H9 (cell line): ENCODE results near the gene SLC6A3. TPM values are rescaled to one million over a fixed set of nuclear protein-coding genes. Genes with fewer than 3 reads are reported as not detected.

ENCODE experiments used
- DNase-seq: peaks from one replicate; pipeline ENCODE4 v3.0.0-alpha.2; 2017
- H2AFZ ChIP-seq: one replicate; pipeline ENCODE4 v1.6.1; 2013; ENCODE audit warnings: mild to moderate bottlenecking, low read length, control low read depth, moderate library complexity
- H2AK5ac ChIP-seq: 2 replicates; pipeline ENCODE4 v1.6.1; 2013; ENCODE audit warnings: low read length, control low read depth, mixed read lengths; ENCODE audit not compliant: insufficient read length
- H2BK120ac ChIP-seq: one replicate; pipeline ENCODE4 v1.6.1; 2013; ENCODE audit warnings: low read depth, mild to moderate bottlenecking, low read length, control low read depth, inconsistent platforms; ENCODE audit not compliant: poor library complexity, severe bottlenecking
- H2BK12ac ChIP-seq: 2 replicates; pipeline ENCODE4 v1.6.1; 2013; ENCODE audit warnings: low read length, control low read depth, mixed read lengths, low read depth; ENCODE audit not compliant: insufficient read length
- H2BK15ac ChIP-seq: 2 replicates; pipeline ENCODE4 v1.6.1; 2013; ENCODE audit warnings: low read depth, low read length, control low read depth
- H2BK20ac ChIP-seq: one replicate; pipeline ENCODE4 v1.6.1; 2013; ENCODE audit warnings: low read depth, mild to moderate bottlenecking, low read length, control low read depth, inconsistent platforms; ENCODE audit not compliant: poor library complexity, severe bottlenecking
- H2BK5ac ChIP-seq: 2 replicates; pipeline ENCODE4 v1.6.1; 2013; ENCODE audit warnings: low read length, control low read depth, mixed read lengths; ENCODE audit not compliant: insufficient read length
- H3K14ac ChIP-seq: 2 replicates; pipeline ENCODE4 v1.6.1; 2013; ENCODE audit warnings: low read length, control low read depth; ENCODE audit not compliant: insufficient read depth
- H3K18ac ChIP-seq: 2 replicates; pipeline ENCODE4 v1.6.1; 2013; ENCODE audit warnings: low read depth, mild to moderate bottlenecking, mixed read lengths, low read length, control low read depth; ENCODE audit not compliant: insufficient read length
- H3K23ac ChIP-seq: 2 replicates; pipeline ENCODE4 v1.6.1; 2013; ENCODE audit warnings: low read length, control low read depth, mixed read lengths, low read depth; ENCODE audit not compliant: insufficient read length
- H3K23me2 ChIP-seq: 2 replicates; pipeline ENCODE4 v1.6.1; 2013; ENCODE audit warnings: low read depth, mild to moderate bottlenecking, mixed read lengths, low read length, control low read depth; ENCODE audit not compliant: insufficient read length, poor library complexity, severe bottlenecking
- H3K27ac ChIP-seq: 2 replicates; pipeline ENCODE4 v1.5.1; 2013; ENCODE audit warnings: low read length, control low read depth, mixed read lengths, low read depth; ENCODE audit not compliant: insufficient read length
- H3K27me3 ChIP-seq: 2 replicates; pipeline ENCODE4 v1.6.1; 2013; ENCODE audit warnings: low read length, control low read depth, inconsistent platforms; ENCODE audit not compliant: insufficient read depth
- H3K4ac ChIP-seq: 2 replicates; pipeline ENCODE4 v1.6.1; 2013; ENCODE audit warnings: low read depth, mild to moderate bottlenecking, control low read depth, inconsistent platforms, low read length, moderate library complexity
- H3K4me1 ChIP-seq: 2 replicates; pipeline ENCODE4 v1.6.1; 2013; ENCODE audit warnings: low read length, control low read depth, inconsistent platforms; ENCODE audit not compliant: insufficient read depth
- H3K4me2 ChIP-seq: 2 replicates; pipeline ENCODE4 v1.6.1; 2013; ENCODE audit warnings: low read length, control low read depth, mixed read lengths; ENCODE audit not compliant: insufficient read length, insufficient read depth
- H3K56ac ChIP-seq: 2 replicates; pipeline ENCODE4 v1.6.1; 2013; ENCODE audit warnings: low read depth, mild to moderate bottlenecking, mixed read lengths, low read length, control low read depth; ENCODE audit not compliant: insufficient read length
- H3K79me1 ChIP-seq: 2 replicates; pipeline ENCODE4 v1.6.1; 2013; ENCODE audit warnings: low read depth, mild to moderate bottlenecking, moderate library complexity, low read length, control low read depth, inconsistent platforms; ENCODE audit not compliant: insufficient read depth, poor library complexity, severe bottlenecking
- H3K79me2 ChIP-seq: 2 replicates; pipeline ENCODE4 v1.6.1; 2013; ENCODE audit warnings: low read length, control low read depth, inconsistent platforms; ENCODE audit not compliant: insufficient read depth
- H3K9ac ChIP-seq: 2 replicates; pipeline ENCODE4 v1.6.1; 2013; ENCODE audit warnings: low read length, control low read depth, mixed read lengths; ENCODE audit not compliant: insufficient read length; ENCODE audit errors: extremely low read depth
- H3K9me3 ChIP-seq: one replicate; pipeline ENCODE4 v1.6.1; 2013; ENCODE audit warnings: low read depth, low read length, inconsistent platforms; ENCODE audit not compliant: control insufficient read depth
- H3T11ph ChIP-seq: one replicate; pipeline ENCODE4 v1.6.1; 2013; ENCODE audit warnings: mild to moderate bottlenecking, low read length, control low read depth, inconsistent platforms
- H4K20me1 ChIP-seq: one replicate; pipeline ENCODE4 v1.6.1; 2013; ENCODE audit not compliant: control insufficient read depth, insufficient read length, insufficient read depth
- H4K5ac ChIP-seq: 2 replicates; pipeline ENCODE4 v1.6.1; 2013; ENCODE audit warnings: low read depth, mild to moderate bottlenecking, mixed read lengths, low read length, control low read depth; ENCODE audit not compliant: insufficient read length
- H4K8ac ChIP-seq: replicated peaks from 2 replicates; pipeline ENCODE4 v1.6.1; 2013; ENCODE audit warnings: low read length, control low read depth, mixed read lengths, low read depth; ENCODE audit not compliant: insufficient read length
- H4K91ac ChIP-seq: 2 replicates; pipeline ENCODE4 v1.6.1; 2013; ENCODE audit warnings: low read depth, mild to moderate bottlenecking, moderate library complexity, mixed read lengths, low read length, control low read depth; ENCODE audit not compliant: insufficient read length
- H3K27ac Mint-ChIP-seq, 3 experiments: 2 replicates in 2 of 3; 3 replicates in 1 of 3; pipeline ENCODE4 v1.8.0; 2020 to 2021; ENCODE audit warnings: mixed read lengths in 3 of 3, mild to moderate bottlenecking in 1 of 3, moderate library complexity in 1 of 3
- H3K27me3 Mint-ChIP-seq: 2 replicates; pipeline ENCODE4 v1.8.0; 2021; ENCODE audit warnings: low read depth, mild to moderate bottlenecking, moderate library complexity, mixed read lengths
- H3K36me3 Mint-ChIP-seq, 3 experiments: 2 replicates in 2 of 3; 3 replicates in 1 of 3; pipeline ENCODE4 v1.8.0; 2020 to 2021; ENCODE audit warnings: low read depth in 3 of 3, mixed read lengths in 3 of 3; ENCODE audit not compliant: insufficient read depth in 1 of 3
- H3K4me1 Mint-ChIP-seq, 2 experiments: 2 replicates each; pipeline ENCODE4 v1.8.0; 2020; ENCODE audit warnings: mixed read lengths in 2 of 2
- H3K4me3 Mint-ChIP-seq, 2 experiments: 2 replicates in 1 of 2; 3 replicates in 1 of 2; pipeline ENCODE4 v1.8.0; 2020 to 2021; ENCODE audit warnings: mild to moderate bottlenecking in 2 of 2, mixed read lengths in 2 of 2, moderate library complexity in 1 of 2
- H3K9me3 Mint-ChIP-seq, 2 experiments: 2 replicates in 1 of 2; 3 replicates in 1 of 2; pipeline ENCODE4 v1.8.0; 2020; ENCODE audit warnings: mild to moderate bottlenecking in 2 of 2, mixed read lengths in 2 of 2, moderate library complexity in 1 of 2
- WGBS: extraction: QIAGEN DNeasy Blood & Tissue Kit; methylation state at CpG from one replicate; pipeline ENCODE4 v1.1.7; 2013; ENCODE audit warnings: missing lambda C conversion rate, low lambda C conversion rate, mixed read lengths; ENCODE audit not compliant: insufficient read length; ENCODE audit errors: extremely low coverage; 5-methylcytosine and 5-hydroxymethylcytosine counted together
- total RNA-seq: library from RNA; stranded (reverse); gene quantifications from 2 replicates; pipeline ENCODE4 v1.2.1, GENCODE V29; 2021
- TF ChIP-seq, protein P1 (sequence below): fragments of 200-600 bp; sonication (generic); conservative IDR thresholded peaks from 3 replicates; pipeline ENCODE4 v1.8.0; 2021; ENCODE audit warnings: antibody characterized with exemption, mild to moderate bottlenecking

Gene SLC6A3
- total RNA-seq, 1 experiment from 2014 or later: 0.61 TPM

- Histone ChIP-seq H3K14ac (no peak overlapping the region), H3T11ph (no peak overlapping the region), H3K27me3 (no peaks in the 10 kb centered on the region), H3K56ac (no peak overlapping the region), H2BK12ac (no peak overlapping the region), H3K23me2 (no peaks in the 10 kb centered on the region), H2BK15ac (no peak overlapping the region), H2AFZ (no peak overlapping the region), H2BK120ac (no peak overlapping the region), H3K4ac (no peak overlapping the region), H2BK20ac (no peak overlapping the region), H4K8ac (no peak overlapping the region), H2AK5ac (no peak overlapping the region), H4K20me1 (no peaks in the 10 kb centered on the region), H3K79me1 (no peaks in the 10 kb centered on the region), H3K9ac (no peak overlapping the region), H3K4me2 (no peak overlapping the region), H3K27ac (no peak overlapping the region), H3K79me2 (no peaks in the 10 kb centered on the region), H4K91ac (no peak overlapping the region), H3K4me1 (no peaks in the 10 kb centered on the region; the same call in 1 of the 2 replicates), H3K18ac (no peak overlapping the region), H2BK5ac (no peak overlapping the region), H4K5ac (no peak overlapping the region), H3K9me3 (no peaks in the 10 kb centered on the region), H3K23ac (no peak overlapping the region)
- Mint-ChIP-seq H3K27me3 (peaks cover 25% of the 10 kb centered on the region), H3K4me1 (peaks cover 8 to 13% of the 10 kb centered on the region in 2 experiments), H3K36me3 (no peaks in the 10 kb centered on the region), H3K9me3 (no peaks in the 10 kb centered on the region), H3K4me3 (no peak overlapping the region), H3K27ac (no peak overlapping the region)
- WGBS: no CpG with 5 or more reads among the region's 11 CpGs
- TF ChIP-seq, protein P1, sequence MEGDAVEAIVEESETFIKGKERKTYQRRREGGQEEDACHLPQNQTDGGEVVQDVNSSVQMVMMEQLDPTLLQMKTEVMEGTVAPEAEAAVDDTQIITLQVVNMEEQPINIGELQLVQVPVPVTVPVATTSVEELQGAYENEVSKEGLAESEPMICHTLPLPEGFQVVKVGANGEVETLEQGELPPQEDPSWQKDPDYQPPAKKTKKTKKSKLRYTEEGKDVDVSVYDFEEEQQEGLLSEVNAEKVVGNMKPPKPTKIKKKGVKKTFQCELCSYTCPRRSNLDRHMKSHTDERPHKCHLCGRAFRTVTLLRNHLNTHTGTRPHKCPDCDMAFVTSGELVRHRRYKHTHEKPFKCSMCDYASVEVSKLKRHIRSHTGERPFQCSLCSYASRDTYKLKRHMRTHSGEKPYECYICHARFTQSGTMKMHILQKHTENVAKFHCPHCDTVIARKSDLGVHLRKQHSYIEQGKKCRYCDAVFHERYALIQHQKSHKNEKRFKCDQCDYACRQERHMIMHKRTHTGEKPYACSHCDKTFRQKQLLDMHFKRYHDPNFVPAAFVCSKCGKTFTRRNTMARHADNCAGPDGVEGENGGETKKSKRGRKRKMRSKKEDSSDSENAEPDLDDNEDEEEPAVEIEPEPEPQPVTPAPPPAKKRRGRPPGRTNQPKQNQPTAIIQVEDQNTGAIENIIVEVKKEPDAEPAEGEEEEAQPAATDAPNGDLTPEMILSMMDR: no peak
- no peak for DNase-seq
Observed at GRCh38 chr5:1359713-1360112, 85.5 kb downstream of the SLC6A3 start.
